ENCODE results near the gene MOSPD3. TPM values are rescaled to one million over a fixed set of nuclear protein-coding genes. Genes with fewer than 3 reads are reported as not detected.

The MOSPD3 gene
- total and polyA plus RNA-seq, 10 of the 15 experiments (the other 5 are each of a cell fraction or from before 2014, with no cell fraction given), result 0.61 to 13.6 (median 4.1) TPM

- RAD21 ChIA-PET (ENCODE audit: unreplicated experiment), result no interaction called here
These were observed 37.8 kb upstream of the MOSPD3 start for GRCh38 chr7:100574362-100575205.

GRCh38 chr7:100575206-100575631 is 37.1 kb upstream of the MOSPD3 start:
- Histone ChIP-seq H3K9ac (ENCODE audit: control insufficient read depth, insufficient read depth, low read length) (no peak overlapping the region), H3K4me3 (no peak overlapping the region), H3K79me2 (ENCODE audit: control insufficient read depth, insufficient read depth, low read length) (no peaks in the 10 kb centered on the region), H3K9me3 (replicated peaks; ENCODE audit: control insufficient read depth, insufficient read depth, low read length) (no peaks in the 10 kb centered on the region), H3K4me2 (ENCODE audit: control insufficient read depth, insufficient read depth) (no peak overlapping the region), H3K4me1 (ENCODE audit: control insufficient read depth, insufficient read depth, low read length) (peaks cover 11% of the 10 kb centered on the region), H3K27me3 (replicated peaks in 1 of 2; ENCODE audit: control insufficient read depth in 2 of 2, insufficient read depth in 2 of 2, low read length in 1 of 2) (no peaks in the 10 kb centered on the region), H3K27ac (ENCODE audit: control insufficient read depth, insufficient read depth) (no peak overlapping the region), H2AFZ (ENCODE audit: control insufficient read depth, low read depth, low read length) (no peak overlapping the region), H4K20me1 (ENCODE audit: control insufficient read depth, insufficient read depth) (no peaks in the 10 kb centered on the region), H3K36me3 (ENCODE audit: control insufficient read depth in 2 of 2, insufficient read depth in 2 of 2, low read length in 1 of 2) (peaks cover 7 to 11% of the 10 kb centered on the region in 2 experiments; a peak in 3 of 4 replicates)
- ATAC-seq (no peak; the same call in 2 of the 3 replicates), FAIRE-seq (no peak), DNase-seq (ENCODE audit: low read depth, low spot score) (no peak)
- intact Hi-C loops (cut with micrococcal nuclease; ENCODE audit: unreplicated experiment), result no loop called here
- no TSS peak for BruUV-seq (replicated peaks)
- RAD21 ChIA-PET (ENCODE audit: unreplicated experiment), result no interaction called here
- in situ Hi-C loops (cut with MboI), result no loop called here
- SMC1A ChIA-PET (ENCODE audit: uncharacterized antibody, unreplicated experiment), result no interaction called here
- CTCF ChIA-PET, result no interaction called here
- WGBS (ENCODE audit: insufficient coverage, insufficient replicate concordance, low lambda C conversion rate, missing lambda C conversion rate), result 89% methylated on average over 14 of the region's 14 CpGs
- POLR2A ChIA-PET, result no interaction called here
- TF ChIP-seq ELK1 (IDR thresholded peaks at IDR 0.05; ENCODE audit: low read depth, low read length), result no peak
- TF ChIP-seq BHLHE40 (IDR thresholded peaks at IDR 0.05; ENCODE audit: borderline replicate concordance in 1 of 2, low read depth in 2 of 2, low read length in 1 of 2), result peak in 1 of 2 experiments; percentile 42; a peak in 2 of 4 replicates

More at GRCh38 chr7:100574362-100575205, 37.8 kb upstream of the MOSPD3 start:
- CTCF ChIA-PET, result no interaction called here
- ATAC-seq (no peak), DNase-seq (ENCODE audit: low read depth, low spot score) (no peak), FAIRE-seq (no peak)
- Histone ChIP-seq H3K27me3 (replicated peaks in 1 of 2; ENCODE audit: control insufficient read depth in 2 of 2, insufficient read depth in 2 of 2, low read length in 1 of 2) (no peaks in the 10 kb centered on the region), H3K9me3 (replicated peaks; ENCODE audit: control insufficient read depth, insufficient read depth, low read length) (no peaks in the 10 kb centered on the region), H3K4me2 (ENCODE audit: control insufficient read depth, insufficient read depth) (no peak overlapping the region), H3K4me1 (ENCODE audit: control insufficient read depth, insufficient read depth, low read length) (peaks cover 18% of the 10 kb centered on the region), H3K9ac (ENCODE audit: control insufficient read depth, insufficient read depth, low read length) (no peak overlapping the region), H3K27ac (ENCODE audit: control insufficient read depth, insufficient read depth) (no peak overlapping the region), H4K20me1 (ENCODE audit: control insufficient read depth, insufficient read depth) (no peaks in the 10 kb centered on the region), H3K36me3 (ENCODE audit: control insufficient read depth in 2 of 2, insufficient read depth in 2 of 2, low read length in 1 of 2) (peaks cover 1 to 11% of the 10 kb centered on the region in 2 experiments; a peak in 3 of 4 replicates), H3K4me3 (no peak overlapping the region), H3K79me2 (ENCODE audit: control insufficient read depth, insufficient read depth, low read length) (no peaks in the 10 kb centered on the region), H2AFZ (ENCODE audit: control insufficient read depth, low read depth, low read length) (no peak overlapping the region)
- SMC1A ChIA-PET (ENCODE audit: uncharacterized antibody, unreplicated experiment), result no interaction called here
- intact Hi-C loops (cut with micrococcal nuclease; ENCODE audit: unreplicated experiment) (no loop called here), in situ Hi-C loops (cut with MboI) (no loop called here)
- POLR2A ChIA-PET, result no interaction called here
- 95% methylated on average over 43 of the region's 44 CpGs for WGBS (ENCODE audit: insufficient coverage, insufficient replicate concordance, low lambda C conversion rate, missing lambda C conversion rate)
- TF ChIP-seq TAF1 (IDR thresholded peaks at IDR 0.05; ENCODE audit: borderline replicate concordance, low read depth, low read length), result no peak
- no peak for TF ChIP-seq ESRRA (IDR thresholded peaks at IDR 0.05; ENCODE audit: low read length)
- TF ChIP-seq ZNF217 (IDR thresholded peaks at IDR 0.05), result no peak
- BruUV-seq (replicated peaks), result no TSS peak
